ENCODE results near the gene SLPI.
A peak's percentile ranks its signal among the peaks of the same experiment; 100 is the strongest.

The SLPI gene

GRCh38 chr20:45269754-45270270 lies 15.4 kb upstream of the SLPI start:
- DNase-seq = no peak

- DNase-seq = no peak
Observed at GRCh38 chr20:45269056-45269455, 14.7 kb upstream of the SLPI start.

GRCh38 chr20:45268531-45268930 lies 14.2 kb upstream of the SLPI start:
- no peak for DNase-seq

- DNase-seq = no peak
Observed at GRCh38 chr20:45266977-45267376, 12.6 kb upstream of the SLPI start.

GRCh38 chr20:45263556-45264266 lies 9.3 kb upstream of the SLPI start:
- DNase-seq = no peak

GRCh38 chr20:45258664-45259063 lies 4.3 kb upstream of the SLPI start:
- DNase-seq = no peak

- no peak for DNase-seq
Observed at GRCh38 chr20:45258259-45258658, 3.9 kb upstream of the SLPI start.

GRCh38 chr20:45257711-45258110 lies 3.3 kb upstream of the SLPI start:
- no peak for DNase-seq

- DNase-seq = no peak
Observed at GRCh38 chr20:45257161-45257560, 2.8 kb upstream of the SLPI start.

- no peak for DNase-seq
Observed at GRCh38 chr20:45253261-45253660, 1.1 kb downstream of the SLPI start.

- no peak for DNase-seq
Observed at GRCh38 chr20:45251884-45252560, 2.3 kb downstream of the SLPI start.

GRCh38 chr20:45248609-45249008 lies 5.8 kb downstream of the SLPI start:
- DNase-seq = no peak

GRCh38 chr20:45247865-45248264 lies 6.5 kb downstream of the SLPI start:
- DNase-seq = no peak

GRCh38 chr20:45246109-45246508 lies 8.3 kb downstream of the SLPI start:
- no peak for DNase-seq

- DNase-seq = no peak
Observed at GRCh38 chr20:45238139-45238538, 16.2 kb downstream of the SLPI start.

GRCh38 chr20:45235995-45236394 lies 18.4 kb downstream of the SLPI start:
- no peak for DNase-seq

GRCh38 chr20:45230631-45231030 lies 23.7 kb downstream of the SLPI start:
- DNase-seq = no peak

- DNase-seq = peak; percentile 72
Observed at GRCh38 chr20:45229264-45230056, 24.9 kb downstream of the SLPI start.

- DNase-seq = no peak
Observed at GRCh38 chr20:45226287-45226686, 28.1 kb downstream of the SLPI start.

- no peak for DNase-seq
Observed at GRCh38 chr20:45223136-45223535, 31.2 kb downstream of the SLPI start.

GRCh38 chr20:45221076-45221475 lies 33.3 kb downstream of the SLPI start, which contains the start of gene SEMG2:
Gene SEMG2, plus strand, starts transcription at chr20:45221373. Its CDS starts 17 bp downstream, at chr20:45221390.
- no peak for DNase-seq

- DNase-seq = no peak
Observed at GRCh38 chr20:45218636-45219035, 35.7 kb downstream of the SLPI start.

- DNase-seq = no peak
Observed at GRCh38 chr20:45218124-45218523, 36.2 kb downstream of the SLPI start.

- DNase-seq = no peak
Observed at GRCh38 chr20:45212836-45213235, 41.5 kb downstream of the SLPI start.

Data from stimulated activated CD4-positive, alpha-beta T cell treated with anti-CD3 and anti-CD28 coated beads, Interleukin-1b, Interleukin-23, amount 100 ng/mL, for 48 hours (primary cell).